Measurements from ENCODE around the gene ZRANB2.
A peak's percentile ranks its signal among the peaks of the same experiment; 100 is the strongest.

Gene ZRANB2

DNA sequence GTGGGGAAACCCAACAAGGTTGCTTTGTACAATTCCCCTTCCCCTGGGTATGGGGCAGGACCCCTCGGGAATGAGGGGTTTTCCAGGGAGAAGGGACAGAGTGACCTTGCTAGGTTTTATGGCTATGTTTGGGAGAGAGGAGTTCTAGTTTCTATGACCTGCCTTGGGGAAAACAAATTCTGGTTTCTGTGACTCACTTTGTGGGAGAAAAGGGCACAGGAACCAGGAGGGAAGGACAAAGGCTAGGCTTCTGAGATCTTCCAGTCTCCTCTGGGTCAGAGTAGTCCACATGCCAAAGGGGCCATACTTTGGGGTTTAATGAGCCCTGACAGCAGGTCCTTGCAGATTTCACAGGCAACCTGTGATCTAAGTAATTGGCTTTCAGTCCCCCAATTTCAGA lies 27.7 kb downstream of the ZRANB2 start:
- H3K4me3 ChIP-seq (ENCODE audit: low read depth, low read length), result no peak overlapping the region
- no peak for TF ChIP-seq CTCF (IDR thresholded peaks at IDR 0.05; ENCODE audit: control insufficient read depth, extremely low read depth, insufficient read depth)
- no peak for DNase-seq (ENCODE audit: low read depth)

DNA sequence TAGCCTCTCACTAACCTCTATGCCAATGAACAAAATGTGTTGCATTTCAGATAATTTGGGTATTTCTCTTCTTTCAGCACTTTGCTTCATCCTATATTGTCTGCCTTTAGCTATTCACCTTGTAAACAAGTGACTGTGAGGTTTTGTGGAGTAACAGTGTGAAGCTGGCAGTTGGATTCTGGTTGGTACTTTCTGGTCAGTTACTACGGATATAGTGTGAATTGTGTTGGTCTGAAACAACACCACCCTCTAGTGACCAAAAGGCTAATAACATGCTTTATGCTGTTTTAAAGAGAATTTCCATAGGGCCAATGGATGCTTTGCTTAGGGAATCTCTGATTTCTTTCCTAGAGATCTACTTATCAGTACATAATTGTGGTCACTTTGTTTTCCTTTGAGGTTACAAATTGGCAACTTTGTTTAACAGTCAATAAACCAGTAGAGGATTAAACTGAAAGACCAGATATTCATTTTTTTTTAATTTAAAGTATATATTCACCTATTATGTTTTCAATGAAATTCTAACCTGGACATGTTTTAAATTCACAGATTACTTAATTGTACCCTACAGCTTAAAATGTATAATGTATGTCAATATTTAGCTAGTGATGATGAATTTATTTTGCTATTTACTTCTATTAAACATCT lies 30.8 kb downstream of the ZRANB2 start:
- TF ChIP-seq CTCF (IDR thresholded peaks at IDR 0.05; ENCODE audit: control insufficient read depth, extremely low read depth, insufficient read depth), result peak; percentile 81
- H3K4me3 ChIP-seq (ENCODE audit: low read depth, low read length), result no peak overlapping the region
- DNase-seq (ENCODE audit: low read depth), result peak; percentile 48

- no peak for TF ChIP-seq CTCF (IDR thresholded peaks at IDR 0.05; ENCODE audit: control insufficient read depth, extremely low read depth, insufficient read depth)
- H3K4me3 ChIP-seq (ENCODE audit: low read depth, low read length), result peak within 1 kb of the TSS; percentile 19
- DNase-seq (ENCODE audit: low read depth), result no peak
Observed at GRCh38 chr1:71047635-71048607, 32.9 kb downstream of the ZRANB2 start, which contains the start of gene PTGER3. PTGER3 (minus strand) TSS chr1:71047816; CDS start chr1:71047577, 239 bp downstream.

- DNase-seq (ENCODE audit: low read depth), result no peak
- no peak for TF ChIP-seq CTCF (IDR thresholded peaks at IDR 0.05; ENCODE audit: control insufficient read depth, extremely low read depth, insufficient read depth)
Observed at GRCh38 chr1:71046891-71047634, 33.8 kb downstream of the ZRANB2 start.

DNA sequence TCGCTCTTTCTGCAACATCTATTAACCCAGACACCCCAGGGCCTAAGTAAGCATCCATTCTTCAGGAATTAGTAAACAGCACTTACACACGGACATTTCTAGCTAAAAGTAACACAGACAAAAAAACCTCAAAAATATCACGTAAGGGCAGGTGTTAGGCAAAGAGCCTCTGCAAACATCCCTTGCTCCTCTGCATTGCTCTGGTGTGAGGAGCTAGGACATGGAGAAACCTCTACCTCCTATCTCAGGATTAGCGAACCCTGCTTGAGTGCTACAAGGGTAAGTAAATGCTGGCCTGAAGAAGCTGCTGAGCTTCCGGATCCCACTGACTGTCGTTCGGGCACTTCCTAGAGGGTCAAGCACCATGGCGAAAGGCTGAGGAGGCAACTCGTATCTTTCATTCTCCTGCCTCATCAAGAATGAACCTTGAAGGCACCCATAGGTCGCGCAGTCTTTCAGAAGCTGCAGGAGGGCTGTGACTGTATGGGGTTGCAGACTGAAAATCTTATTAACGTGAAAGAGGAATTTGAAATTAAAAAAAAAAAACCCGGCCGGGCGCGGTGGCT lies 35.3 kb downstream of the ZRANB2 start:
- H3K4me3 ChIP-seq (ENCODE audit: low read depth, low read length), result no peak overlapping the region
- DNase-seq (ENCODE audit: low read depth), result no peak
- TF ChIP-seq CTCF (IDR thresholded peaks at IDR 0.05; ENCODE audit: control insufficient read depth, extremely low read depth, insufficient read depth), result no peak

More at GRCh38 chr1:71046891-71047634, 33.8 kb downstream of the ZRANB2 start:
- peak overlapping the region; percentile 19 for H3K4me3 ChIP-seq (ENCODE audit: low read depth, low read length)

DNA sequence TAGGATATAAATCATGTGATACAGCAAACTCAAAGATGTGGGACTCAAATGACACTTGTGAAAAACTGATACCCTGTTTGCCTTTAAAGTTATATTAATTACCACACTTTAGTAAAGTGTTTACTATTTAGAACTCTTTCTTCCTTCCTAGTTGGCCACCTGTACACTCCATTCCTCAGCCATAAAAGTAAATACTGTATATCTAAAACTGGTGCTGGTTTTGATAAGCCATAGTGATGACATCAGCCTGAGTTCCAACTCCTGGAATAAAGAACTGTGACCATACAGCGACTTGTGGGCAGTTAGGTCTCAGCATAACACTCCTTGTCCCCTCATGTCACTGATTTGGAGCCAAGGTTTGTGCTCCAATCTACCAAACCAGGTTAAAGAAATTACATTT lies 36.0 kb downstream of the ZRANB2 start:
- no peak for TF ChIP-seq CTCF (IDR thresholded peaks at IDR 0.05; ENCODE audit: control insufficient read depth, extremely low read depth, insufficient read depth)
- DNase-seq (ENCODE audit: low read depth), result no peak
- H3K4me3 ChIP-seq (ENCODE audit: low read depth, low read length), result no peak overlapping the region
